B cell (primary cell): ENCODE measurements around the gene STK40. TPM values are rescaled to one million over a fixed set of nuclear protein-coding genes. Genes with fewer than 3 reads are reported as not detected.

Source experiments
- ATAC-seq: fragments of 200-7000 bp; cut with Tn5 transposase; one replicate; pipeline ENCODE4 v1.10.0; 2021; ENCODE audit warnings: low read depth, mild to moderate bottlenecking, moderate number of reproducible peaks, moderate library complexity
- CTCF ChIA-PET: fragments of 350-600 bp; sonication (Branson Sonifier 250); formaldehyde crosslinking; loops from one replicate; lab custom pipeline; 2021; ENCODE audit warnings: antibody characterized with exemption, inconsistent platforms; lab: Charles Lee
- POLR2A ChIA-PET: fragments of 350-600 bp; sonication (Branson Sonifier 250); formaldehyde crosslinking; loops from one replicate; lab custom pipeline; 2021; ENCODE audit warnings: antibody characterized with exemption; lab: Charles Lee
- DNase-seq: peaks from one replicate; pipeline ENCODE4 v3.0.0; 2013
- H2AFZ ChIP-seq: 2 replicates; pipeline ENCODE4 v1.6.1; 2012; ENCODE audit warnings: mild to moderate bottlenecking, low read depth, low read length; ENCODE audit not compliant: insufficient read depth, poor library complexity, severe bottlenecking
- H3K27ac ChIP-seq, 2 donors: 1 replicate in 1 of 2; 2 replicates in 1 of 2; pipeline ENCODE4 v1.5.1; 2012 to 2013; ENCODE audit warnings: low read length in 2 of 2, mild to moderate bottlenecking in 2 of 2, moderate library complexity in 1 of 2
- H3K27me3 ChIP-seq, 4 experiments: fragments of 200-600 bp in 1 of 4; sonication (generic) in 1 of 4; replicated peaks in 1 of 4; 1 replicate in 2 of 4; 2 replicates in 2 of 4; pipeline versions ENCODE4 v1.6.1 to v1.7.0; 2013 to 2016; ENCODE audit warnings: low read length in 3 of 4, mild to moderate bottlenecking in 2 of 4, mixed read lengths in 1 of 4, moderate library complexity in 1 of 4; ENCODE audit not compliant: insufficient read depth in 4 of 4, control insufficient read depth in 3 of 4; ENCODE audit errors: control extremely low read depth in 1 of 4
- H3K36me3 ChIP-seq, 2 experiments: replicated peaks in 1 of 2; 1 replicate in 1 of 2; 2 replicates in 1 of 2; pipeline versions ENCODE4 v1.6.1 to v1.7.1; 2013; ENCODE audit warnings: low read length in 1 of 2; ENCODE audit not compliant: insufficient read depth in 2 of 2, control insufficient read depth in 1 of 2; ENCODE audit errors: control extremely low read depth in 1 of 2, extremely low read depth in 1 of 2
- H3K4me1 ChIP-seq, 2 donors: fragments of 200-600 bp in 1 of 2; sonication (generic) in 1 of 2; 1 replicate in 1 of 2; 2 replicates in 1 of 2; pipeline versions ENCODE4 v1.5.1 to v1.6.1; 2013 to 2017; ENCODE audit warnings: low read length in 2 of 2; ENCODE audit not compliant: control insufficient read depth in 2 of 2, insufficient read depth in 2 of 2
- H3K4me2 ChIP-seq: replicated peaks from 2 replicates; pipeline ENCODE3; 2012; ENCODE audit warnings: mild to moderate bottlenecking, low read depth, low read length; ENCODE audit not compliant: poor library complexity, severe bottlenecking
- H3K4me3 ChIP-seq, 5 experiments: fragments of 200-600 bp in 1 of 5; sonication (generic) in 1 of 5; 1 replicate in 3 of 5; 2 replicates in 2 of 5; pipeline versions ENCODE4 v1.5.1 to v1.7.0; 2011 to 2016; ENCODE audit warnings: low read length in 4 of 5, mild to moderate bottlenecking in 4 of 5, low read depth in 2 of 5, control low read depth in 1 of 5, moderate library complexity in 1 of 5; ENCODE audit not compliant: insufficient read depth in 1 of 5; ENCODE audit errors: control extremely low read depth in 1 of 5, extremely low read depth in 1 of 5
- H3K79me2 ChIP-seq: fragments of 200-600 bp; sonication (generic); one replicate; pipeline ENCODE4 v1.6.0; 2016; ENCODE audit warnings: low read length; ENCODE audit not compliant: control insufficient read depth, insufficient read depth
- H3K9ac ChIP-seq: fragments of 200-600 bp; sonication (generic); 2 replicates; pipeline ENCODE4 v1.6.1; 2017; ENCODE audit warnings: mild to moderate bottlenecking, low read length, moderate library complexity
- H3K9me3 ChIP-seq, 3 donors: one replicate each; pipeline versions ENCODE4 v1.6.1 to v1.7.1; 2013; ENCODE audit warnings: low read length in 2 of 3; ENCODE audit not compliant: control insufficient read depth in 2 of 3, insufficient read depth in 1 of 3; ENCODE audit errors: control extremely low read depth in 1 of 3
- H4K20me1 ChIP-seq: 2 replicates; pipeline ENCODE4 v1.6.0; 2012; ENCODE audit warnings: mild to moderate bottlenecking, low read length; ENCODE audit not compliant: insufficient read depth, control insufficient read depth, poor library complexity, severe bottlenecking
- H3K27ac Mint-ChIP-seq: one replicate; pipeline ENCODE4 v1.8.0; 2021; ENCODE audit warnings: mixed read lengths
- H3K27me3 Mint-ChIP-seq: one replicate; pipeline ENCODE4 v1.8.0; 2021; ENCODE audit warnings: mixed read lengths
- H3K4me1 Mint-ChIP-seq: one replicate; pipeline ENCODE4 v1.8.0; 2021; ENCODE audit warnings: mixed read lengths
- H3K4me3 Mint-ChIP-seq: one replicate; pipeline ENCODE4 v1.8.0; 2021; ENCODE audit warnings: mixed read lengths
- H3K9me3 Mint-ChIP-seq: one replicate; pipeline ENCODE4 v1.8.0; 2022; ENCODE audit warnings: mixed read lengths; ENCODE audit not compliant: insufficient read depth
- EZH2 ChIP-seq: IDR thresholded peaks from 2 replicates; pipeline ENCODE4 v1.6.1; 2012; ENCODE audit warnings: borderline replicate concordance, low read depth, mild to moderate bottlenecking, moderate library complexity, low read length; ENCODE audit not compliant: insufficient read depth, poor library complexity, severe bottlenecking
- WGBS: methylation state at CpG from one replicate; pipeline ENCODE4 v1.1.5; 2013; ENCODE audit warnings: missing lambda C conversion rate; ENCODE audit not compliant: insufficient coverage; 5-methylcytosine and 5-hydroxymethylcytosine counted together
- intact Hi-C: fragments of 100-400 bp; cut with micrococcal nuclease; formaldehyde crosslinking; loops from one replicate; pipeline ENCODE4 v1.10.0; 2022
- polyA plus RNA-seq: library from polyadenylated mRNA; depleted of rRNA; stranded (reverse); fragments of >200 nt; gene quantifications from 2 replicates; pipeline ENCODE4 v1.2.3, GENCODE V29; 2012
- total RNA-seq, 2 donors: library from RNA; stranded (reverse); fragments of 120-200 nt in 1 of 2; gene quantifications; 1 replicate in 1 of 2; 2 replicates in 1 of 2; pipeline versions ENCODE4 v1.2.3 to v1.2.4, GENCODE V29; 2013 to 2022
- TF ChIP-seq, protein P1 (sequence below): fragments of 200-600 bp; IDR thresholded peaks from one replicate; pipeline ENCODE4 v1.8.0; 2022; ENCODE audit warnings: antibody characterized with exemption, mild to moderate bottlenecking

The STK40 gene
- total and polyA plus RNA-seq, 2 donors (not counting 1 experiment from before 2014, with no cell fraction given) = 53.1 to 69.1 TPM

DNA sequence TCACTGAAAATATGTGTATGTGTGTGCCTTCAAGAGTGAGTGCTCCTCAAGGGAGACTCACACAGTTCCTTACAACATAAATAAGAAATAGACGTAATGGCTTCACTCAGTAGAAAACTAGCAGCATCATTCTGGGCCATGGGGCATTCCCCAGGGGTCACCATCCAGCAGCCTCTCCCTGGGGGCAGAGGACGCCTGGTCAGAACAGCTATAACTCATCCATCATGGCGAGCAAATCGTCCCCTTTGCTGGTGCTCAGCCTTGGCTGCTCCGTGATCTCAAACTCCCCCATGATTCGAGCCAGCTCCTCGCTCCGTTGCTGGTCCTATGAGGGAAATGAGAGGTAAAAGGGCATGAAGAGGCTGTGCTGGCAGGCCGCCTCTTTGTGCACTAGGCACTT lies 32.2 kb upstream of the STK40 start:
- no peaks in the 10 kb centered on the region for H3K36me3 ChIP-seq
- ChIA-PET CTCF (interaction anchor here (0.6 to 5.2 kb wide), 3 partner anchors 28 to 75 kb away, joined by 3 to 98 read pairs (median 3); partner anchors contain the start of gene STK40), POLR2A (no interaction called here)
- Mint-ChIP-seq H3K9me3 (no peaks in the 10 kb centered on the region), H3K4me1 (peaks cover 11% of the 10 kb centered on the region), H3K27ac (no peak overlapping the region), H3K27me3 (no peaks in the 10 kb centered on the region), H3K4me3 (no peak overlapping the region)
- H3K4me2 ChIP-seq = no peak overlapping the region
- 94% methylated on average over 9 of the region's 9 CpGs for WGBS
- H3K4me3 ChIP-seq = no peak overlapping the region
- no peaks in the 10 kb centered on the region for H4K20me1 ChIP-seq
- H2AFZ ChIP-seq = no peak overlapping the region
- no peaks in the 10 kb centered on the region for H3K27me3 ChIP-seq
- TF ChIP-seq, protein P1, sequence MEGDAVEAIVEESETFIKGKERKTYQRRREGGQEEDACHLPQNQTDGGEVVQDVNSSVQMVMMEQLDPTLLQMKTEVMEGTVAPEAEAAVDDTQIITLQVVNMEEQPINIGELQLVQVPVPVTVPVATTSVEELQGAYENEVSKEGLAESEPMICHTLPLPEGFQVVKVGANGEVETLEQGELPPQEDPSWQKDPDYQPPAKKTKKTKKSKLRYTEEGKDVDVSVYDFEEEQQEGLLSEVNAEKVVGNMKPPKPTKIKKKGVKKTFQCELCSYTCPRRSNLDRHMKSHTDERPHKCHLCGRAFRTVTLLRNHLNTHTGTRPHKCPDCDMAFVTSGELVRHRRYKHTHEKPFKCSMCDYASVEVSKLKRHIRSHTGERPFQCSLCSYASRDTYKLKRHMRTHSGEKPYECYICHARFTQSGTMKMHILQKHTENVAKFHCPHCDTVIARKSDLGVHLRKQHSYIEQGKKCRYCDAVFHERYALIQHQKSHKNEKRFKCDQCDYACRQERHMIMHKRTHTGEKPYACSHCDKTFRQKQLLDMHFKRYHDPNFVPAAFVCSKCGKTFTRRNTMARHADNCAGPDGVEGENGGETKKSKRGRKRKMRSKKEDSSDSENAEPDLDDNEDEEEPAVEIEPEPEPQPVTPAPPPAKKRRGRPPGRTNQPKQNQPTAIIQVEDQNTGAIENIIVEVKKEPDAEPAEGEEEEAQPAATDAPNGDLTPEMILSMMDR = no peak
- TF ChIP-seq EZH2 = no peak
- ATAC-seq (no peak), DNase-seq (no peak)
- intact Hi-C loops = no loop called here
- H3K79me2 ChIP-seq = no peaks in the 10 kb centered on the region
- H3K9ac ChIP-seq = no peak overlapping the region
- peaks cover 4 to 8% of the 10 kb centered on the region in 2 donors for H3K4me1 ChIP-seq
- H3K27ac ChIP-seq = no peak overlapping the region
- H3K9me3 ChIP-seq = no peaks in the 10 kb centered on the region

DNA sequence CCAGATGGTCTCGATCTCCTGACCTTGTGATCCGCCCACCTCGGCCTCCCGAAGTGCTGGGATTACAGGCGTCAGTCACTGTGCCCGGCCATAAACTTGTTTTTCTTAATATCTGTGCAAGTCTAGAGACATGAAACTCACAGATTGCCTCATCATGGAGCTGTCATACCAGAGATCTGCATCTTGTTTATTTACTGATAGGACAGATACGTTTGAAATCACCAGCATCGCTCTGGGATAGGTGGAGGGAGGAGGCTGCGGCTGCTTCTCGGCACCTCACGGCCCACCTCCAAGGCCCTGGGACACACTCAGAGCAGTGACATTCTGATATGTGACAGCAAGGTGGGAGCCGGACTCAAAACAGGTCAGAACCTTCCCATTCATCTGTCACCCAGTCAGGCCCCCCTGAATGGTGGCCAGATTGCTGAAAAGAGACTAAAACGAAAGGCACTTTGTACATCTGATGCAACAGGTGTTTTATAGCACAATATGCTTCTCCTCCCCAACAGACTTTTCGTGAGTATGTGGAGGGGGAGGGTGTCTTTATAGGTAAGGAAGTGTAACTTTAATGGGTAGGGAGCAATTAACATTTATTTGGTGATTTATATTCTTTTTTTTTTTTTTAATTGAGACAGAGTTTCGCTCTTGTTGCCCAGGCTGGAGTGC lies 30.1 kb upstream of the STK40 start:
- H3K4me1 ChIP-seq = peaks cover 17 to 19% of the 10 kb centered on the region in 2 donors
- Mint-ChIP-seq H3K27me3 (no peaks in the 10 kb centered on the region), H3K4me3 (no peak overlapping the region), H3K4me1 (peaks cover 21% of the 10 kb centered on the region), H3K9me3 (no peaks in the 10 kb centered on the region), H3K27ac (no peak overlapping the region)
- no peak for TF ChIP-seq EZH2
- TF ChIP-seq, protein P1 = no peak
- no peak overlapping the region for H2AFZ ChIP-seq
- intact Hi-C loops = no loop called here
- no peak overlapping the region for H3K9ac ChIP-seq
- peaks cover 0 to 6% (median 0%) of the 10 kb centered on the region in 3 donors for H3K9me3 ChIP-seq
- no peak for ATAC-seq
- DNase-seq = no peak
- no peak overlapping the region for H3K4me3 ChIP-seq
- ChIA-PET CTCF (interaction anchor here (0.6 to 5.2 kb wide), 4 partner anchors 9 to 439 kb away, joined by 3 to 98 read pairs (median 3); no protein-coding TSS in a partner anchor), POLR2A (no interaction called here)
- WGBS = 96% methylated on average over 10 of the region's 15 CpGs
- H3K79me2 ChIP-seq = no peaks in the 10 kb centered on the region
- no peak overlapping the region for H3K4me2 ChIP-seq
- no peak overlapping the region for H3K27ac ChIP-seq
- no peaks in the 10 kb centered on the region for H3K36me3 ChIP-seq
- H4K20me1 ChIP-seq = no peaks in the 10 kb centered on the region
- H3K27me3 ChIP-seq = no peaks in the 10 kb centered on the region
